GM21528 (cell line): ENCODE results near the gene WNT9A.
"Not testable (repeated sequence)": the region's sequence is repeated elsewhere in the genome, so short reads cannot be mapped to it uniquely, and the experiment has no call there.

Experiments used
- ATAC-seq: cut with Tn5 transposase; IDR thresholded peaks from one replicate; pipeline ENCODE4 v1.9.1; 2021; ENCODE audit warnings: mild to moderate bottlenecking, moderate library complexity; ENCODE audit not compliant: unreplicated experiment, low FRiP score

WNT9A gene

DNA sequence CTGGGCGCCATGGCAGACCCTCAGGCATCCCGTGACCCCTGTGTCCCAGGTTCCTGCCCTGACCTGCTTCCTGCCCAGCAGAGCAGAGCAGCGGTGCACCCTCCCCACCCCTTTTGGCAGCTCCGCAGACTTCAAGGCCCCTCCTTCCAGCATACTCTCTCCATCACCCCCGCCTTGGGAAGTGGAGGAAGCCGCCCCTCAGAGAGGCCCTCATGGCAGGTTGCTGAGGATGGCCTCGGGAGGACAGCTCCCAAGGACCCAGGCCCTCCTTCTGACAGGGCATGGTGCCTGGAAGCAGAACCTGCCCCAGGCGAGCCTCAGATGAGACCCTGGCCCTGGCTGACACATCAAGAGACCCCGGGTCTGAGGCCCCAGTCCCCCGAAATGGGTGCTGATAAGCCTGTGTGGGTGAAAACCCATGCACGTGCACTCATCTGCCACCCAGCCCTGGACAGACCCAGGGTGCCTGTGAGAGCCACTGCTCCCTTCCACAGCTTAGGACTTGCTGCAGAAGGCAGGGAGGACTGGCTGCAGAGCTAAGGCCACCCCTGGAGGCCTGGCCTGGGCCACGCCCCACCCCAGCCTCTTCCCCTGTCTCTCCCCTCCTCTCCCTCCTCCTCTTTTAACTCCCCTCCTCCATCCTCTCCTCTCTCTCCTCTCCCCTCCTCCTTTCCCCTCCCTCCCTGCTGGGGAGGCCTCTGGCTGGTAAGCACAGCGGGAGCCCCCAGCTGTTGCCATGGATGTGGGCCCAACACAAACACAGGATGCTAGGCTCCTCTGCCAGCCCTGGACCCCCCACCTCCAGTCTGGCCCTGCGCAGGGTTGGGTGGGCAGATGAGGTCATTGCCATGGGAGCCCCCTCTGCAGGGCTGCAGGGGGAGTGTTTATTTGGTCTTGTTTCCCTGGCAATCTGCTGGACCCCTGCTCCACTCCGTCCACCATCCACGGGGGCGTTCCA, 33.7 kb downstream of the WNT9A start:
- no peak for ATAC-seq

DNA sequence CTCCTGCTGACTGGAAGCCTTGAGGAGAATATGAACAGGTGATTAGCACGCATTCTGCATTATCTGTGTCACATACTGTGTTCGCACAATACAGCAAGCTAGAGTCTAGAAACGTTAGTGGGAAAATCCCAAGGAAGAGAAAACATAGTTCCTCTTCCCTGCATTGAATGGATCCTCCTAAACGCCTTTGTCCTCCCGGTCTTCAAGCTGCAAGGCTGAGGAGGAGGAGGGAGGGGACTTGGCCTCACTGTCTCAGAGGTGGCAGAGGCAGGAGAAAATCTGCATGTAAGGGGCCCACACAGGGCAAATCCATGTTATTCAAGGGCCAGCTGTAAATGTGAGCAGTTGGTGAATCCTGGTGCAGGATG, 34.4 kb downstream of the WNT9A start:
- ATAC-seq: no peak

DNA sequence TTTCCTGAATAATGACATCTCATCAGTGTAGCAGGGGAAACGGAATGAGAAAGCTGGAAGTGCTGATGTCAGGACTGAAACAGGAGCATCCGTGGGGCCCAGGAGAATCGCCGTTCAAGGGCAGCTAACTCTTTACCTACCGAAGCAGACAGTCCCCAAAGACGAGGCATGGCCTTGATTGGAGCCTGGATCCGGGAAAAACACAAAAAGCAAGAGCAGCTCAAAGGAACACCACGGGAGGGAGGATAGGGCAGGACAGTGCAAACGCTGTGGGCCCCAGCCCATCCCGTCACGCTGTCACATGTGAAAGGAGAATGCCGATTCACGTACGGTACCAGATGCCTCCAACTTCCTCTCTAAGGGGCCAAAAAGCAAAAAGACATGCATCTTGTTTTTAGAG, 34.9 kb downstream of the WNT9A start:
- no peak for ATAC-seq

DNA sequence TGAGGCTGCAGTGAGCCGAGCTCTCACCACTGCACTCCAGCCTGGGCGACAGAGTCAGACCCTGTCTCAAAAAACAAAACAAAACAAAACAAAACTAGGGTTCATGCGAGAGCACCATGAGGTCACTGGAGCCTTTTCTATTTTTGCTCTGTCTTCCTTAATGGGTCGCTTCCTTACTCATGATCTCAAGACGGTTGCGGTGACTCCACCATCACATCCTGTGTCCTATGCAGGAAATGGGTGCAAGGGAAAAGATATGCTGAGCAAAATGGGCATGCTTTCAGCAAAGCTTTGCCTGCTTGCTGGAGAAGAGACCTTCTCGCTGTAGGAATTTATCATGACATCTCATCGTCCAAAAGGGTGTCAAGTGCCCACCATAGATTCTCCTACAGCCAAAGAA, 36.4 kb downstream of the WNT9A start:
- no peak for ATAC-seq

DNA sequence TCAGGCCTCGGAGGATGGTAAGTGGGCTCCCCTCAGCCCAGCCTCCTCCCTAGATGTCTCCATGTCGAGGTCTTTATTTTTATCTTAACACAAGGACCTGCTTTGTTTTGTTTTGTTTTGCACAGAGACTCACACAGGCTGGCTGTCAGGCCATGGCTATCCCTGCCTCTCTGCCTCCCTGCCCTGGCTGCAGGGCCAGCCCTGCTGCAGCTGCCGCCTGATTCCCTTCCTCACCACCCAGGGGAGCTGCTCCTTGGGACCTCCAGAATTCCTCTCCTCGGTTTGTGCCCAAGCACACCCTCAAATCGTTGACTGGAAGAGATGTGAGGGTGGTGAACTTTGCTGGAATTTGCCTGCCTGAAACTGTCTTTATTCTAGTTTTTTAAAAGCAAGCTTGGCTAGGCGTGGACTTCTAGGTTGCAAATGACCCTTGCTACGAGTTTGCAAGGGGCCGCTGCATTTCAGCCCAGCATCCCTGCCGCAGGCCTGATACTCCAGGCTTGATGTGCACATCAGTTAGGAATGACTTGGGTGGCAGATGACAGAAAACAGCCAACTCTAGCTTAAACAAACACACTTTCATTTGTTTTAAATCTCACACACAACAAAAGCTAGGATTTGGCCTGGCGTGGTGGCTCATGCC, 37.1 kb downstream of the WNT9A start:
- no peak for ATAC-seq

DNA sequence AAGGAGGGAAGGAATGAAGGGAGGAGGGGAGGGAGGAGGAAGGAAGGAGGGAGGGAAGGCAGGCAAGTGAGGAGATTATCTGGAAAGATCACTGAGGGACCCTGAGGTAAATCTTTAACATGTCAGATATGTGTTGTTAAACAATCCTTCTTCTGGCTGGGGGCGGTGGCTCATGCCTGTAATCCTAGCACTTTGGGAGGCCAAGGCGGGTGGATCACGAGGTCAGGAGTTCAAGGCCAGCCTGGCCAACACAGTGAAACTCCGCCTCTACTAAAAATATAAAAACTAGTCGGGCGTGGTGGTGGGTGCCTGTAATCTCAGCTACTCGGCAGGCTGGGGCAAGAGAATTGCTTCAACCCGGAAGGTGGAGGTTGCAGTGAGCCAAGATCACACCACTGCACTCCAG, 37.8 kb downstream of the WNT9A start:
- not testable (repeated sequence) for ATAC-seq

- ATAC-seq: no peak
Measured at GRCh38 chr1:227909188-227909587, 38.5 kb downstream of the WNT9A start.

GRCh38 chr1:227908359-227908758, 39.4 kb downstream of the WNT9A start:
- no peak for ATAC-seq

GRCh38 chr1:227907439-227908015, 40.2 kb downstream of the WNT9A start:
- no peak for ATAC-seq

GRCh38 chr1:227906550-227907071, 41.1 kb downstream of the WNT9A start:
- ATAC-seq: no peak

DNA sequence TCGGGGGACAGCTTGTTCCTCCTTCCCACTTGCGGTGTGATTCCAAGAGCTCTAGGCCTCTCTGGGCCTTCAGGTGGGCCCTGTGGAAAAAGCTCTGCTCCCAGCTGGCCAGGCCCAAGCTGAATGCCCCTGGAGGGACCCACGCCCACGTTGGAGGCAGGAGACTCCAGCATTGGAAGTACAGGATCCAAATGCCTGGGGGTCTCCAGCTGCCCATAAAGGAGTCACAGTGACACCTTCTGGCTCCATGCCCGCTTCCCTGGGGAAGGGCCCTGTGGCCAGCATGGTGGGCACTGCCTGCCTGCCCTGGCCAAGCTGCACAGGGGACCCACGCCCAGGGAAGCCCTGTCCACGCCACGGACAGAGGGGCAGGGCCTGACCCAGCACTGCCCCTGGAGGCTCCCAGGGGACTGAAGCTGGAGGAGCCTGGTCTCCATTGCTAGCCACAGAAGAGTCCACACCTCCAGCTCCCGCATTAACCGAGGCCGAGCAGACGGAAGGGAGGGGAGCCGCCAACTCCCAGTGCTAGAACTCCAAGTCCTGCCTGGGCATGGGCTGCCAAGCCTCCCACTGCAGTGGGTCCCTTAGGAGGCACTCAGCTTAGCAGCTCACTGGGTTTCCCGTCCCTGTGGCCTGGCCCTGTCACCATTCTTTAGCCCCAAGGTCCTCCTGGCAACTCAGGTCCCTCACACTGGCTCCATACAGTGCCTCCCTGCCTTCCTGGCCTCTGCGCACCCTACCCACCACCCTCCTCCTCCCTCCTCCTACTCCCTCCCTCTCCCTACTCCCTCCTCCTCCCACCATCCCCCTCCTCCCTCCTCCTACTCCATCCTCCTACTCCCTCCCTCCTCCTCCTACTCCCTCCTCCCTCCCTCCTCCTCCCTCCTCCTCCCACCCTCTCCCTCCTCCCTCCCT, 41.9 kb downstream of the WNT9A start:
- no peak for ATAC-seq

- ATAC-seq: no peak
Measured at GRCh38 chr1:227904541-227905335, 43.0 kb downstream of the WNT9A start.

GRCh38 chr1:227903614-227904501, 43.9 kb downstream of the WNT9A start:
- ATAC-seq: no peak

- ATAC-seq: no peak
Measured at GRCh38 chr1:227903061-227903521, 44.6 kb downstream of the WNT9A start.

- no peak for ATAC-seq
Measured at GRCh38 chr1:227902641-227902990, 45.1 kb downstream of the WNT9A start.

DNA sequence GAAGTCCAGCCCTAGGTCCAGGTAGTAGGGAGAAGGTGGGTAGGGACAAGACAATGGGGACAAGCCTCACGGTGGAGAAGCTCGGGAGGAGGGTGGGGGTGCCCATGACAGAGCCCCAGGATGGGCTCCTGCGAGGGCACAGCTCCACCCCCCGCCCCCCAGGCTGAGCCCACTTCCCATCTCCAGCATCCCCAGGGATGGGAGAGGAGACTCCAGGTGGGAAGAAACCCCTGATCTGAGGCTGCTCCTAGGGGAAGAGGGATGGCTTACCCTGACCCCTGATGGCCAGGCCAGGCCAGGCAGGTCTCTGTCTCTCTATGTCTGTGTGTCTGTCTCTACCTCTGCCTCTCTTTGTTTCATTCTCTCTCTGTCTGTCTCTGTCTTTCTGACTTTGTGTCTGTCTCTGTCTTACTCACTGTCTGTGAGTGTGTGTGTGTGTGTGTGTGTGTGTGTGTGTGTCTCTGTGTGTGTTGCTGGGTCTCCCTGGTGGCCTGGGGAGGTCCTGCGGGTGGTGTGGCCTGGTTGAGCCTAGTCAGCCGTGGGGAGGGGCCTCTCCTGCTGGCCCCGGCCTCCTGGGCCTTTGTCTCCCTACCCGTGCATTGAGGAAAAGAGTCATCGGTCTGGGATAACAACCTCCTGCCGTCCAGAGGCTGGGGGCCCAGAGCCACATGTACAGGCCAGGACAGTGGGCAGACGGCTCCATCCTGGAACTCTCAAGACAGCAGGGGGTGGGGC, 45.7 kb downstream of the WNT9A start:
- no peak for ATAC-seq

GRCh38 chr1:227901239-227901905, 46.4 kb downstream of the WNT9A start:
- no peak for ATAC-seq
